Parathyroid adenoma (tissue), 2 donors: ENCODE measurements around the gene KIAA1549.

ENCODE experiments used
- H2AFZ ChIP-seq: fragments of 300-600 bp; sonication (generic); one replicate; pipeline ENCODE4 v1.7.0; 2017; ENCODE audit warnings: antibody characterized with exemption, mild to moderate bottlenecking
- H3K27ac ChIP-seq: fragments of 300-600 bp; sonication (generic); one replicate; pipeline ENCODE4 v1.7.0; 2017
- H3K27me3 ChIP-seq: fragments of 300-600 bp; sonication (generic); one replicate; pipeline ENCODE4 v1.7.0; 2017; ENCODE audit warnings: low read length; ENCODE audit not compliant: control insufficient read depth, insufficient read depth
- H3K36me3 ChIP-seq: fragments of 300-600 bp; sonication (generic); one replicate; pipeline ENCODE4 v1.7.0; 2017; ENCODE audit warnings: low read length; ENCODE audit not compliant: control insufficient read depth, insufficient read depth
- H3K4me1 ChIP-seq: fragments of 300-600 bp; sonication (generic); one replicate; pipeline ENCODE4 v1.7.0; 2017; ENCODE audit warnings: control low read depth
- H3K4me2 ChIP-seq: fragments of 300-600 bp; sonication (generic); one replicate; pipeline ENCODE4 v1.7.0; 2017; ENCODE audit warnings: low read length
- H3K4me3 ChIP-seq: fragments of 300-600 bp; sonication (generic); one replicate; pipeline ENCODE4 v1.7.0; 2017; ENCODE audit warnings: low read depth, low read length
- H3K79me2 ChIP-seq: fragments of 300-600 bp; sonication (generic); one replicate; pipeline ENCODE4 v1.7.0; 2017; ENCODE audit warnings: control low read depth
- H3K9ac ChIP-seq: fragments of 300-600 bp; sonication (generic); one replicate; pipeline ENCODE4 v1.7.0; 2017; ENCODE audit warnings: mild to moderate bottlenecking
- H3K9me3 ChIP-seq: fragments of 300-600 bp; sonication (generic); one replicate; pipeline ENCODE4 v1.7.0; 2017; ENCODE audit warnings: low read length; ENCODE audit not compliant: control insufficient read depth
- TF ChIP-seq, protein P1 (sequence below): fragments of 300-600 bp; sonication (generic); IDR thresholded peaks from one replicate; pipeline ENCODE4 v1.7.0; 2017; ENCODE audit warnings: antibody characterized with exemption, mild to moderate bottlenecking
- donor health status: primary hyperparathyroidism.

KIAA1549 gene

DNA sequence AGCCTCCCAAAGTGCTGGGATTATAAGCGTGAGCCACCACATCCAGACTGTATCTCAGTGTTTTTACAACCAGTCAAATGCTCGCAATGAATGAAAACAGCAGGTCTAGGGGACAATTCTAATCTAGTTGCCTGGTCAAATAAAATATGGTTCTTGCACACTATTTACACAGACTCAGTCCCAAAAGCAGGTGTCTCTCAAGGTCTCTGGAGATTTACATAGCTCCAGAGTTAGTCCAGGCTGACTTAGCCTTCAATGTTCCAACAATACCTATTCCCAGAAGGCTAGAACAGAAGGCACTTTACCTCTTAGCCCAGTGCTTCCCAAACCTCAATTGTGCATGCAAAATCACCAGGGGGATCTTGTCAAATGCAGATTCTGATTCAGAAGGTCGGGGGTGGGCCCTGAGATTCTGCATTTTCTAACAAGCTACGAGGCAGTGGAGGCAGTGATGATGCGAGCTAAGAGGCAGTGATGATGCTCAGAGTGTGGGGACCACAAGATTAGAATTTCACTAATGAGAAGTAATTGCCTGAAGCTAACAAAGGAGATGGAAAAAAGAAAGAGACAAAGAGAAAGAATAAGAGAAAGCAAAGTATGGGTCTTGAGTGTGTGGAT, 6.4 kb downstream of the KIAA1549 start:
- peaks cover 2% of the 10 kb centered on the region for H3K4me1 ChIP-seq
- H3K9ac ChIP-seq = no peak overlapping the region
- no peak overlapping the region for H3K4me2 ChIP-seq
- H3K9me3 ChIP-seq = no peaks in the 10 kb centered on the region
- H3K79me2 ChIP-seq = peaks cover 63% of the 10 kb centered on the region
- H3K36me3 ChIP-seq = no peaks in the 10 kb centered on the region
- no peaks in the 10 kb centered on the region for H3K27me3 ChIP-seq
- no peak overlapping the region for H2AFZ ChIP-seq
- no peak overlapping the region for H3K4me3 ChIP-seq
- TF ChIP-seq, protein P1, sequence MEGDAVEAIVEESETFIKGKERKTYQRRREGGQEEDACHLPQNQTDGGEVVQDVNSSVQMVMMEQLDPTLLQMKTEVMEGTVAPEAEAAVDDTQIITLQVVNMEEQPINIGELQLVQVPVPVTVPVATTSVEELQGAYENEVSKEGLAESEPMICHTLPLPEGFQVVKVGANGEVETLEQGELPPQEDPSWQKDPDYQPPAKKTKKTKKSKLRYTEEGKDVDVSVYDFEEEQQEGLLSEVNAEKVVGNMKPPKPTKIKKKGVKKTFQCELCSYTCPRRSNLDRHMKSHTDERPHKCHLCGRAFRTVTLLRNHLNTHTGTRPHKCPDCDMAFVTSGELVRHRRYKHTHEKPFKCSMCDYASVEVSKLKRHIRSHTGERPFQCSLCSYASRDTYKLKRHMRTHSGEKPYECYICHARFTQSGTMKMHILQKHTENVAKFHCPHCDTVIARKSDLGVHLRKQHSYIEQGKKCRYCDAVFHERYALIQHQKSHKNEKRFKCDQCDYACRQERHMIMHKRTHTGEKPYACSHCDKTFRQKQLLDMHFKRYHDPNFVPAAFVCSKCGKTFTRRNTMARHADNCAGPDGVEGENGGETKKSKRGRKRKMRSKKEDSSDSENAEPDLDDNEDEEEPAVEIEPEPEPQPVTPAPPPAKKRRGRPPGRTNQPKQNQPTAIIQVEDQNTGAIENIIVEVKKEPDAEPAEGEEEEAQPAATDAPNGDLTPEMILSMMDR = no peak
- H3K27ac ChIP-seq = no peak overlapping the region

DNA sequence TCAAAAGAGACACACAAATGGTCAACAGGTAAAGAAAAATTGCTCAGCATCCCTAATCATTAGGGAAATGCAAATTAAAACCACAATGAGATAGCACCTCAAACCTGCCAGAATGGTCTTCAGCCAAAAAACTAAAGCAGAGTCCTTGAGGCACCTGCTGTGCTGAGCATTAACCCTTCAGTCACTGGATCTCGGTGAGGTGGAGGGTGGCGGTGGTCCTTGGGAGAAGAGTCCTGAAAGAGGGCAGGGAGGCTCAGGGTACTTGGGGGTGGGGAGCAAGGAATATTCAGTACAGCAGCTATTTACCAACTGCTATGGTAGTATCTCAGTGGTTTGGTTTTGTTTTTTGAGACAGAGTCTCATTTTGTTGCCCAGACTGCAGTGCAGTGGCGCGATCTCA, 7.1 kb downstream of the KIAA1549 start:
- Histone ChIP-seq H3K4me3 (no peak overlapping the region), H3K79me2 (peaks cover 64% of the 10 kb centered on the region), H3K4me2 (no peak overlapping the region), H3K4me1 (no peaks in the 10 kb centered on the region), H3K27me3 (no peaks in the 10 kb centered on the region), H3K27ac (no peak overlapping the region), H3K9ac (no peak overlapping the region), H2AFZ (no peak overlapping the region), H3K9me3 (no peaks in the 10 kb centered on the region), H3K36me3 (no peaks in the 10 kb centered on the region)
- TF ChIP-seq, protein P1 = no peak

DNA sequence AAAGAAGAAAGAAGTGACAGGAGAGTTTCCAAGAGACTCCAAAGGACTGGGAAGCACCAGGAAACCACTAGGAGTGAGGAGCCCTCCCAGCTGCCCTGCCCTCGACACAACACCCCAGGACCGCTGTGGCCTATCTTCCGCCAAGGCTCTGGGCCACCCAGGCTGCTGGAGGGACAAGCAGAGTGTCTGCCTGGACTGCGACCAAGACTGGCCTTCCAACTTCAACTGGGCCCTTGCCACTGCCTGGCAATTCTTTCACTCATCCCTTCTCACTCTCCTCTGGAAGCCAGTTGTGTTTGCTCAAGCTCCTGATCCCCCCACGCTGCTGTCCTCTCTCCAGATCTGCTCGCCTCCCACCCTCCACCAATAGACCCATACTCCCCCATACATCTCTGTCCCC, 10.2 kb downstream of the KIAA1549 start:
- H3K4me1 ChIP-seq = no peaks in the 10 kb centered on the region

DNA sequence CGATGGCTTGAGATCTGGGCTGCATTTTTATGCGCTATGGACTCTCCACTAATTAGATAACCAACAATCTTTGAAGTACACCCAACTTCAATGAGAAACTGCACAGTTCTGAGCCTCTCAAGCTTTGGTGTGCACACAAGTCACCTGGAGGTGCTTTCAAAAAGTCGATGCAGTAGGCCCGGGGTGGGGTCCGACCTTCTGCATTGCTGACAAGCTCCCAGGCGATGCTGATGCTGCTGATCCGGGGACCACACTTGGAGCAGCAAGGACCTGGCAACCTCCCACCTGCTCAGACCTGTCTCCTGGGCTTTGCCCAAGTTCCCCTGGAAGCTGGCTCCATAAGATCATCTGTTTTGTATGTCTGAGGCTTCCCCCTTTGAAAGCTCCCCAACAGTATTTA, 10.7 kb downstream of the KIAA1549 start:
- TF ChIP-seq, protein P1 = no peak
- Histone ChIP-seq H2AFZ (no peak overlapping the region), H3K36me3 (no peaks in the 10 kb centered on the region), H3K4me1 (no peaks in the 10 kb centered on the region), H3K4me3 (no peak overlapping the region), H3K9ac (no peak overlapping the region), H3K79me2 (peaks cover 48% of the 10 kb centered on the region), H3K4me2 (no peak overlapping the region), H3K9me3 (no peaks in the 10 kb centered on the region), H3K27me3 (no peaks in the 10 kb centered on the region), H3K27ac (no peak overlapping the region)

More for the DNA sequence above, 10.2 kb downstream of the KIAA1549 start:
- TF ChIP-seq, protein P1 = no peak
- no peak overlapping the region for H3K27ac ChIP-seq
- no peaks in the 10 kb centered on the region for H3K9me3 ChIP-seq
- H3K9ac ChIP-seq = no peak overlapping the region
- H3K4me2 ChIP-seq = no peak overlapping the region
- no peak overlapping the region for H2AFZ ChIP-seq
- H3K4me3 ChIP-seq = no peak overlapping the region
- no peaks in the 10 kb centered on the region for H3K36me3 ChIP-seq
- H3K27me3 ChIP-seq = no peaks in the 10 kb centered on the region
- peaks cover 48% of the 10 kb centered on the region for H3K79me2 ChIP-seq

DNA sequence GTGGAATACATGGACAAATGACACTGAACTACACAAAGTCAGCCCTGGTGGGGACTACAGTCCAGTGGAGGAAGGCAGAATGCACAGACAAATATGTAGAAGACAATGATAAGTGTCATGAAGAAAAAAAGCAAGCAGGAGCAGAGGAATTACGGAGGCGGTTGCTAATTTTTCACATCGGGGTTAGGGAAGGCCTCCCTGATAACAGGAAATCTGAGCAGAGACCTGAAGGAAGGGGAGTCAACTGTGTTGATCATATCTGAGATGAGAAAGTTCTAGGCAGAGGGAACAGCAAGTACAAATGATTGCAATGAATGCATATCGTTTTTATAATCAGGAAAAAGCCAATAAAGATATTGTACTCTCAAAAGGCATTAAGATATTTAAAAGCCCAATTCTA, 14.0 kb downstream of the KIAA1549 start:
- H3K9me3 ChIP-seq = no peaks in the 10 kb centered on the region
- H3K4me1 ChIP-seq = no peaks in the 10 kb centered on the region
- no peak overlapping the region for H3K27ac ChIP-seq
- no peak overlapping the region for H3K4me3 ChIP-seq
- no peak overlapping the region for H3K9ac ChIP-seq
- peaks cover 28% of the 10 kb centered on the region for H3K79me2 ChIP-seq
- no peaks in the 10 kb centered on the region for H3K36me3 ChIP-seq
- no peak overlapping the region for H3K4me2 ChIP-seq
- no peaks in the 10 kb centered on the region for H3K27me3 ChIP-seq
- H2AFZ ChIP-seq = no peak overlapping the region
- TF ChIP-seq, protein P1 = no peak
